Colonic mucosa (tissue), 4 donors: ENCODE data around the gene ACAD11. TPM values are rescaled to one million over a fixed set of nuclear protein-coding genes. Genes with fewer than 3 reads are reported as not detected.

ENCODE experiments used
- DNase-seq: peaks from one replicate; pipeline ENCODE4 v3.0.0-alpha.2; 2020
- H3K27ac ChIP-seq: fragments of 200-600 bp; one replicate; pipeline ENCODE4 v1.8.0; 2021
- H3K27me3 ChIP-seq: fragments of 200-600 bp; one replicate; pipeline ENCODE4 v1.8.0; 2021
- H3K36me3 ChIP-seq: fragments of 200-600 bp; one replicate; pipeline ENCODE4 v1.8.0; 2021
- H3K4me1 ChIP-seq: fragments of 200-600 bp; one replicate; pipeline ENCODE4 v1.8.0; 2021; ENCODE audit warnings: mild to moderate bottlenecking
- H3K4me3 ChIP-seq: fragments of 200-600 bp; one replicate; pipeline ENCODE4 v1.8.0; 2021
- H3K9ac ChIP-seq, 2 donors: one replicate each; pipeline ENCODE4 v1.7.0; 2013; ENCODE audit warnings: control low read depth in 2 of 2, low read depth in 2 of 2, low read length in 2 of 2
- H3K9me3 ChIP-seq: fragments of 200-600 bp; one replicate; pipeline ENCODE4 v1.8.0; 2021
- intact Hi-C: fragments of 100-400 bp; cut with DNase I; formaldehyde crosslinking; loops from one replicate; pipeline ENCODE4 v1.14.1; 2022
- total RNA-seq, 2 donors: library from RNA; stranded (reverse); fragmentation: NEBNext Ultra II Directional in 1 of 2; extraction: Animal tissue kit (Norgen Biotek cat#: 25700) in 1 of 2; gene quantifications; one replicate each; pipeline ENCODE4 v1.2.1, GENCODE V29; 2021
- TF ChIP-seq, protein P1 (sequence below): fragments of 200-600 bp; IDR thresholded peaks from one replicate; pipeline ENCODE4 v1.8.0; 2022; ENCODE audit warnings: antibody characterized with exemption, mild to moderate bottlenecking
- donor health status: healthy.
- donor health status: DM: no; HTN: no; CAD: no.
- donor health status: DM: no; HTN: no; CAD: no.

ACAD11 gene
- total RNA-seq, 2 donors from 2014 or later: 7.2 to 8.9 TPM

DNA sequence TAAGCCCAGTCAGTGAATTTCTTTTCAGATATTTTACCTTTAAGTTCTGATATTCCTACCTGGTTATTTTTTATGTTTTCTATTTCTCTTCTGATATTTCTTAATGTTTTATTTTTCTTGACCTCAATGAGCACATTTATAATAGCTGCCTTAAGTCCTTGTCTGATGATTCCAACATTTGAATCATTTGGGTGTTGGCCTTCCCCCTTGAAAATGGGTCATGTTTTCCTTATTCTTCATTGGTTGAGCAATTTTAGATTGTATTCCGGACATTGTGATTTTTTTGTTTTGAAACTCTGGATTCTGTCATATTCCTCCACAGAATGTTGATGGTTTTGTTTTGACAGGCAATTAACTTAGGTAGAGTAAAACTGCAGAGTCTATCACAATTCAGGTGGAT lies 72.2 kb downstream of the ACAD11 start:
- Histone ChIP-seq H3K27me3 (no peaks in the 10 kb centered on the region), H3K4me3 (no peak overlapping the region), H3K9ac (no peak overlapping the region), H3K9me3 (no peaks in the 10 kb centered on the region), H3K27ac (no peak overlapping the region), H3K36me3 (no peaks in the 10 kb centered on the region), H3K4me1 (no peaks in the 10 kb centered on the region)
- intact Hi-C loops: no loop called here
- no peak for DNase-seq
- TF ChIP-seq, protein P1, sequence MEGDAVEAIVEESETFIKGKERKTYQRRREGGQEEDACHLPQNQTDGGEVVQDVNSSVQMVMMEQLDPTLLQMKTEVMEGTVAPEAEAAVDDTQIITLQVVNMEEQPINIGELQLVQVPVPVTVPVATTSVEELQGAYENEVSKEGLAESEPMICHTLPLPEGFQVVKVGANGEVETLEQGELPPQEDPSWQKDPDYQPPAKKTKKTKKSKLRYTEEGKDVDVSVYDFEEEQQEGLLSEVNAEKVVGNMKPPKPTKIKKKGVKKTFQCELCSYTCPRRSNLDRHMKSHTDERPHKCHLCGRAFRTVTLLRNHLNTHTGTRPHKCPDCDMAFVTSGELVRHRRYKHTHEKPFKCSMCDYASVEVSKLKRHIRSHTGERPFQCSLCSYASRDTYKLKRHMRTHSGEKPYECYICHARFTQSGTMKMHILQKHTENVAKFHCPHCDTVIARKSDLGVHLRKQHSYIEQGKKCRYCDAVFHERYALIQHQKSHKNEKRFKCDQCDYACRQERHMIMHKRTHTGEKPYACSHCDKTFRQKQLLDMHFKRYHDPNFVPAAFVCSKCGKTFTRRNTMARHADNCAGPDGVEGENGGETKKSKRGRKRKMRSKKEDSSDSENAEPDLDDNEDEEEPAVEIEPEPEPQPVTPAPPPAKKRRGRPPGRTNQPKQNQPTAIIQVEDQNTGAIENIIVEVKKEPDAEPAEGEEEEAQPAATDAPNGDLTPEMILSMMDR: no peak

DNA sequence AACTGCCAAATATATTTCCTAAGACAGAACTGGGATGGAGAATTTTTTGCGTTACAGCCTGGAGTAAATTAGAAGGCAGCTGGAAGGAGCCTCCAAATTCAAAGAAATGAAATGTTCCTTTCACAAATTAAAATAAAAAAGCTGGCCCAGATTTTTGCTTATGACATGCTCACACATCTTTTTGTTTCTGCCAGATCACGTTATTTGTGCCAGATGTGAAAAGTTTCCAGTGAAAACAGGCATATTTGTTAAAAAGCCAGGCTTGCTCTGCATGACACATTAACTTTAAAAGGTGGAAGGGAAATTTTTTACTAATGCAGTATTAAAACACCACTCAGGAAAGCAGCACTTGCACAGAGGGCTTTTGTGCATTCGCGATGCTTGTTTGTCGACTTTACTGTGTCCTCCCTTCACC lies 85.8 kb downstream of the ACAD11 start:
- Histone ChIP-seq H3K27ac (no peak overlapping the region), H3K4me3 (no peak overlapping the region), H3K9me3 (no peaks in the 10 kb centered on the region), H3K27me3 (no peaks in the 10 kb centered on the region), H3K36me3 (no peaks in the 10 kb centered on the region), H3K4me1 (no peaks in the 10 kb centered on the region), H3K9ac (no peak overlapping the region)
- no peak for DNase-seq
- intact Hi-C loops: no loop called here
- TF ChIP-seq, protein P1: no peak

DNA sequence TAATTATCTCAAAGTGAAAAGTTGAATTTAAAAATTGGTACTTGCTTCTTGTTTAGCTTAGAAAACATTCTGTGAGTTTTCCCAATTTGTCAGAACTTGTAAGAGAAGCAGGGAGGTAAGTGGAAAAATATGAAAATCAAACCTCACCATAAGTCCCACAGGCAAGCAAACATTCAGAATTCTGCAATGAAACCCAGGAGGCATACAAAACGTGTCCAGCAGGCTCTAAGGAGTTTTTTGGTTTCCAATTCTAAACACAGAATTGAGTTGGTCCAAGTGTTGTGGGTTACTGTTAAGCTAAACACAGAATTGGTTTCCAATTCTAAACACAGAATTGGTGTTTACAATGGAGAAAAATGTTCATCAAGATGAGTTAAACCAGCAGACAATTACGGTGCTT lies 89.6 kb downstream of the ACAD11 start:
- intact Hi-C loops: no loop called here
- H3K36me3 ChIP-seq: no peaks in the 10 kb centered on the region
- H3K27me3 ChIP-seq: no peaks in the 10 kb centered on the region
- no peak overlapping the region for H3K9ac ChIP-seq
- H3K4me3 ChIP-seq: no peak overlapping the region
- no peak for DNase-seq
- no peaks in the 10 kb centered on the region for H3K4me1 ChIP-seq
- no peak overlapping the region for H3K27ac ChIP-seq
- TF ChIP-seq, protein P1: no peak
- no peaks in the 10 kb centered on the region for H3K9me3 ChIP-seq

DNA sequence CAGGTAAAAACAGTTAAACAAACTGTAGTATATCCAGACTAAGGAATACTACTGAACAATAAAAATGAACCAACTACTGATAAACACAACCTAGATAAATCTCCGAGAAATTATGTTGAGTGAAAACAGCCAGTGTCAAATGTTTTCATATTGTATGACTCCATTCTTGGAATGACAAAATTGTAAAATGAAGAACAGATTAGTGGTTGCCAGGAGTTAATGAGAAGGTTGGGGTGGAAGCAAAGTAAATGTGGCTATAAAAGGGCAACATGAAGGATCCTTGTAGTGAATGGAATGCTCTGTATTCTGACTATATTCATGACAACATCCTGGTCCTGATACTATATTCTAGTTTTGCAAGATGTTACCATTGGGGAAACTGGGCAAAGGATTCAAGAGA lies 90.0 kb downstream of the ACAD11 start:
- intact Hi-C loops: no loop called here
- no peak overlapping the region for H3K27ac ChIP-seq
- no peak overlapping the region for H3K9ac ChIP-seq
- no peaks in the 10 kb centered on the region for H3K27me3 ChIP-seq
- H3K4me3 ChIP-seq: no peak overlapping the region
- no peaks in the 10 kb centered on the region for H3K4me1 ChIP-seq
- DNase-seq: no peak
- no peaks in the 10 kb centered on the region for H3K36me3 ChIP-seq
- TF ChIP-seq, protein P1: no peak
- no peaks in the 10 kb centered on the region for H3K9me3 ChIP-seq

GRCh38 chr3:132569153-132569552 lies 90.5 kb downstream of the ACAD11 start:
- intact Hi-C loops: no loop called here

More at GRCh38 chr3:132569153-132569552, 90.5 kb downstream of the ACAD11 start:
- Histone ChIP-seq H3K27ac (no peak overlapping the region), H3K4me1 (no peaks in the 10 kb centered on the region), H3K4me3 (no peak overlapping the region), H3K36me3 (no peaks in the 10 kb centered on the region), H3K9me3 (no peaks in the 10 kb centered on the region), H3K9ac (no peak overlapping the region), H3K27me3 (no peaks in the 10 kb centered on the region)
- TF ChIP-seq, protein P1: no peak
- no peak for DNase-seq
